SH-SY5Y (cell line): Measurements from ENCODE around the gene CYB5R4.

ENCODE experiments used
- GATA2 ChIP-seq: IDR thresholded peaks from 2 replicates; pipeline ENCODE4 v1.6.1; 2011; ENCODE audit warnings: mild to moderate bottlenecking, low read depth, low read length
- GATA3 ChIP-seq: IDR thresholded peaks from 2 replicates; pipeline ENCODE4 v1.6.1; 2011; ENCODE audit warnings: low read depth, mild to moderate bottlenecking, low read length, moderate library complexity

- TF ChIP-seq GATA2: no peak
- TF ChIP-seq GATA3: no peak
Measured at GRCh38 chr6:83846291-83846690, 13.2 kb upstream of the CYB5R4 start.
